NCI-H1092 treated with DMSO at 0.1 percent for 48 hours (cell line): Measurements from ENCODE around the gene GPSM3.
"Not testable (repeated sequence)": the region's sequence is repeated elsewhere in the genome, so short reads cannot be mapped to it uniquely, and the experiment has no call there.

Experiments
- DNase-seq: peaks from one replicate; lab custom pipeline; 2025; lab: John Stamatoyannopoulos, UW

Gene GPSM3

DNA sequence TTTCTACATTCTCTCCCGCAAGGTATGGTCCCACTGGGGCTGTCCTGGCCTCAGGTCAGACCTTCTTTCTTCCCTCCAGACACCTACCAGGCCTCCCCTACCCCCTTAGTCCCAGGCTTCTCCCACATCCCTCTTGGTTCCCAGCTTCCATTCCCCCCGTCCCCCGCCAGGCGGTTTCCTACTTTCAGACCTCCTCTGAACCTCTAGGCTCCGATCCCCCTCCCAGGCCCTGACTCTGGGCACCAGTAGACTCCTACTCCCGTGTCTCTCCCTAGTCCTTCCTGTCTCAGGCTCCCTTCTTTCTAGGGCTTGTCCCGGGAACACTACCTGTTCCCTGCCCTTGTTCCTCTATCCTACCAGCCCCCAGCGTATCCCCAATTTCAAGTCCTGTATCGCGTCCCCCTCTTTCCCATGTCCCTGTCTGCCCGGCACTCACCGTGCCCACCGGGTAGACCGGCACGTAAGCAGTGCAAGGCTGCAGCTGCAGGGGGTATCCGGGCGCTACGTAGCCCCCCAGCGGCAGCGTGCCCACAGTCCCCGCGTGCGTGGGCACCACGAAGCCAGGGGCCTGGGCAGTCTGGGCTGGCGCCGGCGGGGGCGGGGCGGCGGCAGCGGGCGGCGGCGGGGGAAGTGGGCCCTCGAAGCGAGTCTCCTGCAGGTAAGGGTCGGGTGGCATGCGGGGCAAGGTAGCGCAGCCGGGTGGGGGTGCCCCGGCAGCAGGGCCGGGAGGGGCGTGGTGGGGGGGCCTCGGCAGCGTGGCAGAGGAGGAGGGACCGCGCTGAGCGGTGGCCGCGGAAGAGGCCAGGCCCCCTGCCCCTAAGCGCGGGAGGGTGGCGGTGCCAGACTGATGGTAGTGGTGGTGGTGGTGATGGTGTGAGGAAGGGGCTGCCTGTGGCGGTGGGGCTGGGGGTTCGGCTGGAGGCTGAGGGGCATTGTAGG lies 42.2 kb downstream of the GPSM3 start:
- DNase-seq, result no peak

DNA sequence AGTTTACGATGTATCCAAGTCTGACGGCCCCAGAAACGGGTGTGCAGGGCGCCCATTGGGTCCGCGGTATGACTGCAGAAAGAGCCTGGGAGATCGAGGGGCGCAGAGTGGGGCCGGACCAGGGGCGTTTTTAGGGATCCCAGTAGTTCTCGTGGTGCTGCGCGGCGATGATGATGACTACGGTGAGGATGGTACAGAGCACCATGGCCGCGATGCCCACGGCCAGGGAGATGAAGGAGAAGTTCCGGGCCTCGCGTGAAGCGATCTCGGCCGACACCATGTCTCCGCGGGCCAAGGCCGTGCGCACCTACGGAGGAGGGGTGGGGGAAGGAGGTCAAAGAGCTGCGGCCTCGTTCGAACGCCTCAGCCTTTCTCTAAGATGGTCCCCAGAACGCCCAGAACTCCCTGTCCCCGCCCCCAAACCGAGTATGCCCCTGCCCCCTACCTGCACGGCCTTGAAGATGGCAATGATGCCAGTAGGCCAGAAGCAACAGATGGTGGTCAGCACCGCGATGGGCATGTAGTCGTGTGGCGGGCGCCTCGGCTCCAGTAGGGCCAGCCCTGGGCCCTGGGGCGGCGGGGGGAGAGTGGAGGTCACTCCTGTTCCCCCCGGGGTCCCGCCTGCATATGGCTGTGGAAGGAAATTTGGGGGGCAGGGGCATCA lies 43.2 kb downstream of the GPSM3 start:
- DNase-seq, result no peak

DNA sequence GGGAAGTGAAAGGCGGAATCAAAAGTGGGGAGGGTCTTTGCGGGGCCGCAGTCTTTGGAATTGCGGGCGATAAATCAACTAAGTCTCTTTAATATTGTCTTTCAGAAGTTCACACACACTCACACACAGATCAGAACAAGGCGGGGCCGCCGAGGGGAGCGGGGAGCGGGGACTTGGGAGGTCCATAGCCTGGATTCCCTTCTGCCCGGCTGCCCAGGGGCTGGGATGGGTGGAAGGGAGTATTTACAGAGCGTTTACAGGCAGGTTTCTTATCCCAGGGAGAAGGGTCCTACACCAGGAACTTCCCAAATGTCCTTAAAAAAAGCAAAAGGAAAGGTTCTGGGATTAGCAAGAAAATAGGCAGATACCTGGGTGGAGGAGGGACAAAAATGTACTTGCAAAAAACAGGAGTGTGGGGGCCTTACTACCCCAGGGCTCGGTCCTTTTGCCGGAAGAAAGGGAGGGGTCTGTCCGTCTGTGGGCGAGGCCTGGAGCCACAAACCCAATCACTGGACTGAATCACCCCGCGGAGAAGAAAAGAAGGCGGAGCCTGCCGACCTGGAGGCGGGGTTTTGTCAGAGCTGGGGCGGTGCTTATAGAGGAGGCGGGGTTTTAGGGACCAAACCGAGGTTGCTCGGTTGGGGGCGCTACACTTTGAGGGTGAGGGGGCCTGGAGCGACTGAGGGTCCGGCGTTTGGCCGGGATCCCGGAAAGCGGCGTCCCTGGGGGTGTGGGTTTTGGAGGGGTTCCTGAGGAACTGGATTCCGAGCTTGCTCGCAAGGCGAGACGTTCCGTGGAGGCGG lies 44.0 kb downstream of the GPSM3 start:
- no peak for DNase-seq

DNA sequence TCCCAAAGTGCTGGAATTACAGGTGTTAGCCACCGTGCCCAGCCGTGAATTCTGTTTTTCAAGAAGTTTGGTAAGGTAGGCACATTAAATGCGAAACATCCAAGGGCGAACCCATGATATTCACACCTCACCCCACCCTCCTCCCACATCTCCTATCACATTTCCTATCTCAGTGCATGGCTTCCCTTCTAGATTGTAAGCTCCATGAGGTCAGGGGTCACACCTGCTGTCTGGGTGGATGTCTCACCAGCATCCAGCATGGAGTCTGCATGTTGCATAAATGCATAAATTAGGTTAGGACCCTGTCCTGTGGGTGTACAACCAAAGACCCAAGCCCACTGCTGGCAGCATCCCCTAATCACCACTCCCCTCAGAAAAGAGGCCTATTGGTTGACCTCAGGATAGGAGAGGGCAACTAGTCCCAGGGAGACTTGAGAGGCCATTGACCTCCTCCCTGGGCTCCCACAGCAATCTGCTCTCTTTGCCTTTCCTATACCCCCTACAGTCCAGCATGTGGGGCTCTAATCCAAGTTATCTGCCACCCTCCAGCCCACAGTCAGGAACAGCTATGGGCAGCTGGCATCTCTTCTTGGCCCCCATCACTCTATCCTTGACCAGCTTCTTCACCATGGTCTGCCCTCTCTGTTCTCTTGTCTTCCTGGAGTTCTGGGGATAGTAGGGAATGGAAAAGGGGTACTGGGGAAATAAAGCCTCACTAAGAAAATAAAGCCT lies 44.9 kb downstream of the GPSM3 start:
- DNase-seq, result no peak

DNA sequence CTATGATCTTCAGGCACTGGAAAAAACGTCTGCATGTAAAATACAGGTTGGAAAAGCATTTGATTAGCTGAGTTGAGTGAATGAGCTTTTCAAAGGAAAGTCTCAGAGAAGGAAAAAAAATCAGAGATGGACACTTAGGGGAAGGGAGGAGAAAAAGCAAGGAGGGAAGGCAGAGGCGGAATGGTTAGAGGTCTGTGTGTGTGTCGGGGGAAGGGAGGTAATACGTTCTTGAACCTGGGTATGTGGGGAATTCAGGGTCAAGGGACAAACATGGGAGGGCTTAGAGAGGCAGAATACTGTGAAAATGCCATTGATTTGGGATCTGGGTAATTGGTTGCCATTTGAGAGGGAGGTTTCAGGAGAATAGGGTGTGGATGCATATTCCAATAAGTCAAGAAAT lies 45.8 kb downstream of the GPSM3 start:
- DNase-seq, result no peak

DNA sequence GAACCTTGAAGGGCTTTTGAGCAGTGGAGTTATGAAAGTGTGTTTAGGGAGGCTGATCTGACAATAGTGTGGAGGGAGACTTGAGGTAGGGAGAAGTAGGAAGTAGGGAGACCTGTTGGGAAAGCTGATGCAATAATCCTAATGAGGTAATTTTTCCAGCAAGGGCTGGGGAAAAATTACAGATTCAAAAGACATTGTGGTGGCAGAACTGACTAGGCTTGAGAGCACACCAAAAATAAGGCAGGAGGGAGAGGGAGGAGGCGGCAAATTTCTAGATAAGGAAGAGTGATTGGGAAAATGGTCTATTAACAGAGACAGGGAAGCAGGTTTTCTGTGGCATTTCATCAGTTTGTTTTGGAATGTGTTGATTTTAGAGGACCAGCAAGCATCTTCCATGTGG lies 46.2 kb downstream of the GPSM3 start:
- DNase-seq, result no peak

DNA sequence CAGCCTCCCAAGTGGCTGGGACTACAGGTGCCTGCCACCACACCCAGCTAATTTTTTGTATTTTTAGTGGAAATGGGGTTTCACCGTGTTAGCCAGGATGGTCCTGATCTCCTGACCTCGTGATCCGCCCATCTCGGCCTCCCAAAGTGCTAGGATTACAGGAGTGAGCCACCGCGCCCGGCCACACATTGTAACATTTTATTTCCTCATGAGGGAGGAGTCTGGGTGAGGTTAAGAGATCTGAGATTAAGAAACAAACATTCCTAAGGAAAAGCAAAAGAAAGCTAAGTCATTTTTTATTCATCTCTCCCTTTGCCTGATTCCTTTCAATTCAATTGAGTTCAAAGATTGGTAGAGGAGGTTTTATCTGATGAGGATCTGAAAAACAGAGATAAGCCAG lies 48.2 kb downstream of the GPSM3 start:
- DNase-seq, result not testable (repeated sequence)
